Right ventricle myocardium superior (tissue), 1 donor: Measurements from ENCODE around the gene PAPPA2. TPM values are rescaled to one million over a fixed set of nuclear protein-coding genes. Genes with fewer than 3 reads are reported as not detected.
"Not testable (repeated sequence)": the region's sequence is repeated elsewhere in the genome, so short reads cannot be mapped to it uniquely, and the experiment has no call there.

Source experiments
- ATAC-seq: fragments of 200-7000 bp; cut with Tn5 transposase; one replicate; pipeline ENCODE4 v1.9.1; 2020; ENCODE audit warnings: mild to moderate bottlenecking; ENCODE audit not compliant: poor library complexity
- DNase-seq: peaks from one replicate; pipeline ENCODE4 v3.0.0-alpha.2; 2020
- intact Hi-C: fragments of 100-400 bp; cut with DNase I; formaldehyde crosslinking; loops from one replicate; pipeline ENCODE4 v1.11.2; 2022
- long read RNA-seq: library from polyadenylated mRNA; unstranded; transcript quantifications from one replicate; pipeline ENCODE4 v2.0.0, GENCODE V29; 2021
- total RNA-seq: library from RNA; stranded (reverse); fragmentation: NEBNext Ultra II Directional; extraction: Animal tissue kit (Norgen Biotek cat#: 25700); gene quantifications from one replicate; pipeline ENCODE4 v1.2.1, GENCODE V29; 2021
- donor health status: DM: no; HTN: yes; CAD: no; lungs with severe emphysema.

Gene PAPPA2, protein sequence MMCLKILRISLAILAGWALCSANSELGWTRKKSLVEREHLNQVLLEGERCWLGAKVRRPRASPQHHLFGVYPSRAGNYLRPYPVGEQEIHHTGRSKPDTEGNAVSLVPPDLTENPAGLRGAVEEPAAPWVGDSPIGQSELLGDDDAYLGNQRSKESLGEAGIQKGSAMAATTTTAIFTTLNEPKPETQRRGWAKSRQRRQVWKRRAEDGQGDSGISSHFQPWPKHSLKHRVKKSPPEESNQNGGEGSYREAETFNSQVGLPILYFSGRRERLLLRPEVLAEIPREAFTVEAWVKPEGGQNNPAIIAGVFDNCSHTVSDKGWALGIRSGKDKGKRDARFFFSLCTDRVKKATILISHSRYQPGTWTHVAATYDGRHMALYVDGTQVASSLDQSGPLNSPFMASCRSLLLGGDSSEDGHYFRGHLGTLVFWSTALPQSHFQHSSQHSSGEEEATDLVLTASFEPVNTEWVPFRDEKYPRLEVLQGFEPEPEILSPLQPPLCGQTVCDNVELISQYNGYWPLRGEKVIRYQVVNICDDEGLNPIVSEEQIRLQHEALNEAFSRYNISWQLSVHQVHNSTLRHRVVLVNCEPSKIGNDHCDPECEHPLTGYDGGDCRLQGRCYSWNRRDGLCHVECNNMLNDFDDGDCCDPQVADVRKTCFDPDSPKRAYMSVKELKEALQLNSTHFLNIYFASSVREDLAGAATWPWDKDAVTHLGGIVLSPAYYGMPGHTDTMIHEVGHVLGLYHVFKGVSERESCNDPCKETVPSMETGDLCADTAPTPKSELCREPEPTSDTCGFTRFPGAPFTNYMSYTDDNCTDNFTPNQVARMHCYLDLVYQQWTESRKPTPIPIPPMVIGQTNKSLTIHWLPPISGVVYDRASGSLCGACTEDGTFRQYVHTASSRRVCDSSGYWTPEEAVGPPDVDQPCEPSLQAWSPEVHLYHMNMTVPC (N-terminal part only)
- total RNA-seq = 0.32 TPM
- long read RNA-seq = 0 reads

DNA sequence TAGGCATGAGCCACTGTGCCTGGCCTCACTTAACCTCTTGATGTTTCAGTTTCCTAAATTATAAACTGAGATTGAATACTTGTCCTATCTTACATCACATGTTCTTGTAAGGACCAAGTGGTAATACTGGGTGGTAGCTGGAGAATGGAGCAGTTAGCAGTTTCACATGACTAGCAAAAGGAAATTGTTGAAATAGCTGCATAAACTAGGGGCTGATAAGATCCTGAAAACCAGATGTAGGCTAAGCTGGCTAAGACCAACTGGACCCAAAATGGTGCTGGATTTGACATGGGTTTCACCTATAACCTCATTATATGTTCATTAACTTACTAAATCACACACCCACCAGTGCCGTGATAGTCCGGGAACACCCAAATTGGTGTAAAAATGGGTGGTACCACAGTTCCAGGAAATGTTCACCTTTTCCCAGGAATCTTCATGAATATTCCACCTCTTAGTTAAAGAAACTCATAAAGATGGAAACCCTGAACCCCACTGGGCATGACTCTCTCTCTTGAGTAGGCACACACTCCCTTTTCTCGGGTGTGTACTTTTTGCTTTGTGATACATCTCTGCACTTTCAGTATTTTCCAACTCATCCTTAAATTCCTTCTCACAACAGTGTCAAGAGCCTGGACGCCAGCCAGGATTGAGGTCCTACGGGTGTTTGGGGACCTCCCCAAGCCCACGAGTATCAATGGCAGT, at the start of gene PAPPA2:
Gene PAPPA2 (plus strand): TSS at position 502 of the 705 bp plus-strand sequence. CDS start 93,148 bp downstream, outside the sequence.
- intact Hi-C loops = no loop called here
- ATAC-seq = no peak
- DNase-seq = no peak

DNA sequence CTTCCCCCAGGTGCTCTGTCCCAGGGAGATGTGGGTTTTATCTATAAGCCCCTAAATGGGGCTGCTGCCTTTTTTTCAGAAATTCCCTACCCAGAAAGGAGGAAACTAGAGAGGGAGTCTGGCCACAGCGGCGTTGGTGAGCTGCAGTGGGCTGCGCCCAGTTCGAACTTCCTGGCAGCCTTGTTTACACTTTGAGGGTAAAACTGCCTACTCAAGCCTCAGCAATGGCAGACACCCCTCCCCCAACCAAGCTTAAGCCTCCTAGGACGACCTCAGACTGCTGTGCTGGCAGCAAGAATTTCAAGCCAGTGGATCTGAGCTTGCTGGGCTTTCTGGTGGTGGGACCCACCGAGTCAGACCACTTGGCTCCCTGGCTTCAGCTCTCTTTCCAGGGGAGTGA, 46.2 kb upstream of the PAPPA2 start:
- no peak for ATAC-seq
- no peak for DNase-seq
- intact Hi-C loops = no loop called here

DNA sequence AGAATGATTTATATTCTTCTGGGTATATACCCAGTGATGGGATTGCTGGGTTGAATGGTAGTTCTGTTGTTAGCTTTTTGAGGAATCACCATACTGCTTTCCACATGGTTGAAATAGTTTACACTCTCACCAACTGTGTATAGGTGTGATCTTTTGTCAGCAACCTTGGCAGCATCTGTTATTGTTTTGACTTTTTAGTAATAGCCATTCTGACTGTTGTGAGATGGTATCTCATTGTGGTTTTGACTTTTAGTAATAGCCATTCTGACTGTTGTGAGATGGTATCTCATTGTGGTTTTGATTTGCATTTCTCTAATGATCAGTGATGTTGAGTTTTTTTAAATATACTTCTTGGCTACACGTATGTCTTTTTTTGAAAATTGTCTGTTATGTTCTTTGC, 43.4 kb upstream of the PAPPA2 start:
- DNase-seq, ATAC-seq, intact Hi-C loops: not testable (repeated sequence)

- DNase-seq (no peak), ATAC-seq (peak; percentile 67)
- intact Hi-C loops = no loop called here
Measured at GRCh38 chr1:176434234-176434633, 28.7 kb upstream of the PAPPA2 start.

- DNase-seq (no peak), ATAC-seq (no peak)
- intact Hi-C loops = no loop called here
Measured at GRCh38 chr1:176436251-176436650, 26.7 kb upstream of the PAPPA2 start.

DNA sequence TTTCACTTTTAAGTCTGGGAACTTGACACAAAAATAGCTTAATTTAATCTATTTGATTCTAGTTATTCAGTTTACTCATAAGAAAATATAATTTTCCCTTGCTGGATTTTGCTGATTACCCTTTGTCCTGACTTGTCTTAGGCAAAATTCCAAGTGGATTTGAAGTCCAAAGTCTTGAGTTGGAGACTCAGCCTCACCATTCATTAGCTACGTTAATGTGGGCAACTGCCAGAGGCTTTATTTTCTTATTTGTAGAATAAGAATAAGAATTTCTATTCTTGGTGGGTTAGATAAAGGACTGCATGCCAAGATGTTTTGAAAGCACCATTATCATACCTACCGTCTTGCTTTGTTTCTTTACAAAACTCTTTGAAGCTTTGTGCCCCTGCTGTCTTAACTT, 22.8 kb upstream of the PAPPA2 start:
- no peak for DNase-seq
- intact Hi-C loops = no loop called here
- no peak for ATAC-seq

- ATAC-seq (no peak), DNase-seq (no peak)
- intact Hi-C loops = no loop called here
Measured at GRCh38 chr1:176444286-176444685, 18.7 kb upstream of the PAPPA2 start.

GRCh38 chr1:176445402-176445801, 17.6 kb upstream of the PAPPA2 start:
- intact Hi-C loops = no loop called here
- no peak for DNase-seq
- ATAC-seq = no peak

- intact Hi-C loops = no loop called here
- DNase-seq (no peak), ATAC-seq (no peak)
Measured at GRCh38 chr1:176448340-176448739, 14.6 kb upstream of the PAPPA2 start.

DNA sequence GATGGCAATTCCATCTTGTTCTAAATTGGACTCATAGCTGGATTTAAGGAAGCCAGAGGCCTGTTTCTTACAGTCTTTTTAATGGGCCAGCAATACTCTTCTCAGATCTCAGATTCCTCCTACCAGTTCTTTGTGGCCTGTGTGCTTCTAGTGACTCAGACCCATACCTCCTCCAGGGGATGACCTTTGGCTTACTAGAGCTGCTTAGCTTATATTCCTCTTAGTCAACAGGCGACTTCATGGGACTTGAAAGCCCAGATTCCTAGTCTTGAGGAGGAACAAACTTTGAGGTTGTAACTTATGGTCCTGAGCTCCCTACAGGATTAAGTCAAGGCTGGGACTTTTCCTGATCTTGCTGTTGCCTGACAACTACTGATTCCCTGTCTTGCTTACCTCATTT, 12.4 kb upstream of the PAPPA2 start:
- DNase-seq (no peak), ATAC-seq (no peak)
- intact Hi-C loops = no loop called here

DNA sequence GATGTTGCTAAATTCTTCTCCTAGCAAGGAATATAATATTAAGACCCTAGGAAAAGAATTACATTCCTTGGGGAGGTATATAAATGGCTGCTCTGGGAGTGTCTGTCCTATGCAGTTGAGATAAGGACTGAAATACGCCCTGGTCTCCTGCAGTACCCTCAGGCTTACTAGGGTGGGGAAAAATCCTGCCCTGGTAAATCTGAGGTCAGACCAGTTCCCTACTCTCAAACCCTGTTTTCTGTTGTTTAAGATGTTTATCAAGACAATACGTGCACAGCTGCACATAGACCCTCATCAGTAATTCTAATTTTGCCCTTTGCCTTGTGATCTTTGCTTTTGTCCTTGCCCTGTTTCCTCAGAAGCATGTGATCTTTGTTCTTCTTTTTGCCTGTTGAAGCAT, 11.2 kb upstream of the PAPPA2 start:
- ATAC-seq, DNase-seq, intact Hi-C loops: not testable (repeated sequence)

GRCh38 chr1:176456795-176457194, 6.2 kb upstream of the PAPPA2 start:
- no peak for ATAC-seq
- DNase-seq = no peak
- intact Hi-C loops = no loop called here

GRCh38 chr1:176460544-176461336, 2.2 kb upstream of the PAPPA2 start:
- intact Hi-C loops = no loop called here
- no peak for ATAC-seq
- DNase-seq = no peak

- ATAC-seq = no peak
- intact Hi-C loops = no loop called here
Measured at GRCh38 chr1:176461576-176461975, 1.4 kb upstream of the PAPPA2 start.

DNA sequence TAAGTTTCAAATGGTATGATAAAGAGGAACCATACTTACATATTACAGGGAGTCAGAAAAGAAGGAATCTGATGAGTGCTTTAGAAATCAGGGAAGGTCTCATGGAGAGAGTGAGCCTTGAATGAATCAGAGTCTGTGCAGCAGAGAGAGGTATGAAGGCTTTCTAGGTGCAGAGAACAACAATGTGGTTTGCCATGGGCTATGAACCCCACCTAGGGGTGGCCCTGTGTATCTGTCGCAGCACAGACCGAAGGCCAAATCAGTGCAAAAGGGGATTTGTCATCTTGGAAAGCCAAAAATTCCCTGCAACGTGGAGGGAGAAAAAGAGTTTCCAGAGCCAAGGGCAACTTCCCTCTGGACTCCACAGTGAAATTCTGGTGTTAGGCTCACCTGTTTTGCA, 3.5 kb downstream of the PAPPA2 start:
- DNase-seq (no peak), ATAC-seq (no peak)
- intact Hi-C loops = no loop called here

More at GRCh38 chr1:176461576-176461975, 1.4 kb upstream of the PAPPA2 start:
- no peak for DNase-seq

DNA sequence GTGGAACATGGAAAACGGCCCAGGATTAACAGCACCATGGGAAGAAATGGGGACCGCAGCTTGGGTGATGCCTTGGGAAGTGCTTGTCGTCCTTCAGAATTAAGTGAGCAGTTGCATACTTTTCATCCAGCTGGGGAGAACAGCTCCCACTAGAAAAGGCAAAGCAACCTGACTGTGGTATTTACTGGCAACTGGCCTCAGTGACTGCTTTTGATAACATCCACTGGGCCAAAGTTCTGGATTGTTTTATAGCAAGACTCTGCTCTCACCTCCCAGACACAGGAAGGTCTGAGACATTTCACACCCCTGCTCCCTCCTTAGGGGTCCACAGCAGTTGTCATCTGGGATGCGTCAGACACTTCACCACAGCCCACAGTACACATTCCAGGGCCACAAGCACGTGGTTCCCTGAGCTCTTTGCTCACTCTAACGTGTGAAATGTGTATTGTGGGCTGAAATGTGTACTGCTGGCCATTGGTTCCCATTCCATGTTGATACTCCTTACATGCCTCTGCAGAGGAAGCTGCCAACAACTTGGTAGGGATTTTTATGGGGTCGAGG, 6.6 kb downstream of the PAPPA2 start:
- peak; percentile 62 for ATAC-seq
- DNase-seq = no peak
- intact Hi-C loops = no loop called here

GRCh38 chr1:176471338-176472121, 8.6 kb downstream of the PAPPA2 start:
- ATAC-seq = no peak
- no peak for DNase-seq
- intact Hi-C loops = no loop called here
